HG02759 (cell line): ENCODE data around the gene PAM16.

Experiments
- ATAC-seq: cut with Tn5 transposase; IDR thresholded peaks from one replicate; pipeline ENCODE4 v1.9.1; 2021; ENCODE audit warnings: mild to moderate bottlenecking, moderate library complexity; ENCODE audit not compliant: unreplicated experiment

PAM16 gene

GRCh38 chr16:4307215-4308037 is 43.7 kb downstream of the PAM16 start:
- ATAC-seq = peak; percentile 94

GRCh38 chr16:4306470-4307214 is 44.5 kb downstream of the PAM16 start:
- no peak for ATAC-seq

- no peak for ATAC-seq
These were observed 47.1 kb downstream of the PAM16 start for GRCh38 chr16:4303973-4304372.

DNA sequence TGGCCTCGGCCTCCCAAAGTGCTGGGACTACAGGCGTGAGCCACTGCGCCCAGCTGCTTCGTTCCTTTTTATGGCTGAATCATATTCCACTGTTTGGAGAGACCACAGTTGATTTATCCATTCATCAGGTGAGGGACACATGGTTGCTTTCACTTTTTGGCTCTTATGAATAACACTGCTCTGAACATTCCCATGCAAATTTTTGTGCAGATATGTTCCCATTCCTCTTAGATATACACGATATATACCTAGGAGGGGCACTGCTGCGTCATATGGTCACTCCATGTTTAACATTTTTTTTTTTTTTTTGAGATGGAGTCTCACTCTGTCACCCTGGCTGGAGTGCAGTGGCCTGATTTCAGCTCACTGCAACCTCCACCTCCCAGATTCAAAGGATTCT is 49.2 kb downstream of the PAM16 start:
- ATAC-seq = no peak

DNA sequence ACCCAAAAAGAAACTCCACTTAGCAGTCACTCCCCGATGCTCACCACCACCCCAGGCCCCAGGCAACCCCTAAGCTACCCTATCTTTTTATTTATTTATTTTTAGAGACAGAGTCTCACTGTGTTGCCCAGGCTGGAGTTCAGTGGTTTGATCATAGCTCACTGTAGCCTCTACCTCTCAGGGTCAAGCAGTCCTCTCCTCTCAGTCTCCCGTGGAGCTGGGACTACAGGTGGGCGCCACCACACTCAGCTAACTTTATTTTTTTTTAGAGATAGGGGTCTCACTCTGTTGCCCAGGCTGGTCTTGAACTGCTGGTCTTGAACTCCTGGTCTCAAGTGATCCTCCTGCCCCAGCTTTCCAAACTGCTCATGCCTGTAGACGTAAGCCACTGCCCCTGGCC is 49.9 kb downstream of the PAM16 start:
- ATAC-seq = no peak

GRCh38 chr16:4298761-4299522 is 52.2 kb downstream of the PAM16 start:
- no peak for ATAC-seq

DNA sequence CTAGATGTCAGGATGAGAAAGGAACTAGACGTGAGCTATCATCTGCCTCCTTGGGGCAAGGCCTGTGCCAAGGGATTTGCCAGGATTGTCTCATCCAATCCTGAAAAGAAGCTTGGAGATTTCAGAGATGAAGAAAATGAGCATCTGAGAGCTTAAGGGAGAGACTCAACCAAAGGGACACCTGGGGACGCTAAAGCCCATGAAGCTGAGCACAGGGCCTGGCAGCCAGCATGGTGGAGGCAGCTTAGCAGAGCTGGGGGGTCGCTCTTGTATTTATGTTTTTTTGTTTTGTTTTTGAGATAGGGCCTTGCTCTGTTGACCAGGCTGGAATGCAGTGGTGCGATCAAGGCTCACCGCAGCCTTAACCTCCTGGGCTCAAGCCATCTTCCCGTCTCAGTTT is 53.6 kb downstream of the PAM16 start:
- ATAC-seq = no peak

- no peak for ATAC-seq
These were observed 55.5 kb downstream of the PAM16 start for GRCh38 chr16:4295581-4295980.

DNA sequence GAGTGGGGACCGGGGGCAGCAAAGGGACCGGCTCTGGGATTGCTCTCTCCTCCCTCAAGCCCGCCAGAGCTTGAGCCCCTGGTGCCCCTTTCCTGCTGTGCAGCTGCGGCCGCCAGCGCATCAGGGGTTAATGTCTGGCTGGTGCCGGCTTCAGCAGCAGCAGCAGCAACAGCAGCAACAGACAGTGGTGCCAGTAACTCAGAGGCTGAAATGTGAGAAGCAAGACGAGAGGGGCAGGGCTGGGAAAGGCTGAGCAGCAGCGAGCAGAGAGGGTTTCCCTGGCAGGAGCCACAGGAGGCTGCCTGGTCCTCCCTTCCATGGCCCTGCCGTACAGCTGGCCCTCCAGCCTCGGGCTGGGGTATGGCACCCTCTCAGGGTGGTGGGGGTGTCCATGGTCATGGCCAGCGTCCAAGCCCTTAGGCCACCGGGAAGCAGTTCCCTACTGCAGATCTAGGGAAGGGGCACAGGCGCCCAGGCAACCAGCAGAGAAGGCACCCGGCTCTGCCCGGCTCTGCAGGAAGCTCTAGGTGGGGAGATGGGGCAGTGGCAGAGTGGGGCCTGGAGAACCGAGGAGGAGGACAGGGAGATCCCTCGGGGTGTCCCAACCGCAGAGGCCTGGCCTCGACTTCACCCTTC is 57.2 kb downstream of the PAM16 start:
- ATAC-seq = no peak

- no peak for ATAC-seq
These were observed 57.9 kb downstream of the PAM16 start for GRCh38 chr16:4293181-4293716.

DNA sequence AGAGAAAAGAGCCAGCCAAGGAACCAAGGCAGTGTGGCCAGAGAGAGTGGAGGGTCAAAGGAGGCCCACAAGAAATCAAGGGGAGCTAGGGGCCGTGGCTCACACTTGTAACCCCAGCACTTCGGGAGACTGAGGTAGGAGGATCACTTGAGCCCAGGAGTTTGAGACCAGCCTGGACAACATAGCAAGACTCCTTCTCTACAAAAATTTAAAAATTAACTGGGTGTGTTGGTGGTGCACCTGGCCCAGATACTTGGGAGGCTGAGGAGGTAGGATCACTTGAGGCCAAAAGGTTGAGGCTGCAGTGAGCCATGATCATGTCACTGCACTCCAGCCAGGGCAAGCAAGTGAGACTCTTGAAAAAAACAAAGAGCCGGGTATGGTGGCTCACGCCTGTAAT is 59.4 kb downstream of the PAM16 start:
- ATAC-seq = no peak
